HG02571 (cell line): Measurements from ENCODE around the gene NRM.
"Not testable (repeated sequence)": the region's sequence is repeated elsewhere in the genome, so short reads cannot be mapped to it uniquely, and the experiment has no call there.

Source experiments
- ATAC-seq: cut with Tn5 transposase; IDR thresholded peaks from one replicate; pipeline ENCODE4 v1.9.1; 2021; ENCODE audit warnings: mild to moderate bottlenecking, moderate library complexity; ENCODE audit not compliant: unreplicated experiment

NRM gene

GRCh38 chr6:30721198-30722024 lies 30.6 kb upstream of the NRM start:
- ATAC-seq: peak; percentile 31

GRCh38 chr6:30720738-30721197 lies 30.0 kb upstream of the NRM start:
- no peak for ATAC-seq

- ATAC-seq: peak; percentile 37
Observed at GRCh38 chr6:30719791-30720737, 29.3 kb upstream of the NRM start, which contains the start of gene TUBB. TUBB (plus strand) TSS chr6:30720352; CDS start chr6:30720507, 155 bp downstream.

GRCh38 chr6:30719356-30719755 lies 28.6 kb upstream of the NRM start:
- no peak for ATAC-seq

- ATAC-seq: not testable (repeated sequence)
Observed at GRCh38 chr6:30717845-30718720, 27.3 kb upstream of the NRM start.

- peak; percentile 65 for ATAC-seq
Observed at GRCh38 chr6:30717129-30717844, 26.5 kb upstream of the NRM start, which contains the start of gene MDC1. MDC1 (minus strand) TSS chr6:30717281; CDS start chr6:30715175, 2,106 bp downstream.

GRCh38 chr6:30716879-30717128 lies 26.0 kb upstream of the NRM start:
- no peak for ATAC-seq

- no peak for ATAC-seq
Observed at GRCh38 chr6:30714263-30714662, 23.5 kb upstream of the NRM start.

- ATAC-seq: no peak
Observed at GRCh38 chr6:30712441-30712945, 21.7 kb upstream of the NRM start.

GRCh38 chr6:30711758-30712380 lies 21.1 kb upstream of the NRM start:
- ATAC-seq: no peak

- no peak for ATAC-seq
Observed at GRCh38 chr6:30709101-30709868, 18.5 kb upstream of the NRM start.

GRCh38 chr6:30707281-30707850 lies 16.6 kb upstream of the NRM start:
- ATAC-seq: no peak

GRCh38 chr6:30705620-30706019 lies 14.8 kb upstream of the NRM start:
- no peak for ATAC-seq

GRCh38 chr6:30703821-30704220 lies 13.0 kb upstream of the NRM start:
- ATAC-seq: no peak

- no peak for ATAC-seq
Observed at GRCh38 chr6:30703011-30703410, 12.2 kb upstream of the NRM start.

GRCh38 chr6:30700340-30700739 lies 9.6 kb upstream of the NRM start:
- no peak for ATAC-seq

GRCh38 chr6:30696432-30696831 lies 5.6 kb upstream of the NRM start:
- ATAC-seq: no peak

GRCh38 chr6:30691208-30691847 lies 544 bp upstream of the NRM start:
- no peak for ATAC-seq
